PC-9 (cell line): ENCODE results near the gene RNF20. TPM values are rescaled to one million over a fixed set of nuclear protein-coding genes. Genes with fewer than 3 reads are reported as not detected.

ENCODE experiments used
- BruUV-seq: library from RNA; stranded (reverse); fragments of 400-500 nt; replicated peaks from 2 replicates; lab custom pipeline; 2021; lab: Mats Ljungman, UMichigan
- CTCF ChIA-PET: fragments of 300-600 bp; sonication (Branson Sonifier 250); formaldehyde crosslinking; loops from one replicate; lab custom pipeline; 2022; ENCODE audit warnings: antibody characterized with exemption; lab: Charles Lee
- POLR2A ChIA-PET: fragments of 300-600 bp; sonication (Branson Sonifier 250); formaldehyde crosslinking; loops from one replicate; lab custom pipeline; 2022; ENCODE audit warnings: antibody characterized with exemption; ENCODE audit not compliant: unreplicated experiment; lab: Charles Lee
- DNase-seq, 2 experiments: peaks; one replicate each; pipeline versions ENCODE4 v3.0.0 to v3.0.0-alpha.2; 2015 to 2022; ENCODE audit warnings: mixed read lengths in 1 of 2
- H2AFZ ChIP-seq: fragments of 200-600 bp; sonication (generic); 2 replicates; pipeline ENCODE4 v1.8.1; 2017; ENCODE audit warnings: antibody characterized with exemption
- H3F3A ChIP-seq: fragments of 200-600 bp; sonication (generic); 2 replicates; pipeline ENCODE4 v1.8.1; 2017; ENCODE audit warnings: antibody characterized with exemption, mild to moderate bottlenecking, low read depth; ENCODE audit not compliant: insufficient read depth
- H3K27ac ChIP-seq: fragments of 200-600 bp; sonication (generic); 2 replicates; pipeline ENCODE4 v1.6.1; 2016; ENCODE audit warnings: mixed run types
- H3K27me3 ChIP-seq: fragments of 200-600 bp; sonication (generic); 2 replicates; pipeline ENCODE4 v1.6.1; 2016; ENCODE audit warnings: low read depth, mixed run types; ENCODE audit not compliant: insufficient read depth
- H3K36me3 ChIP-seq: fragments of 200-600 bp; sonication (generic); 2 replicates; pipeline ENCODE4 v1.6.1; 2016; ENCODE audit warnings: low read depth, mixed run types
- H3K4me1 ChIP-seq: fragments of 200-600 bp; sonication (generic); replicated peaks from 2 replicates; pipeline ENCODE4 v1.6.1; 2016; ENCODE audit warnings: mixed run types; ENCODE audit not compliant: insufficient read depth
- H3K4me2 ChIP-seq: fragments of 200-600 bp; sonication (generic); 2 replicates; pipeline ENCODE4 v1.6.1; 2017; ENCODE audit warnings: mixed run types
- H3K4me3 ChIP-seq: fragments of 200-600 bp; sonication (generic); 2 replicates; pipeline ENCODE4 v1.6.1; 2016; ENCODE audit warnings: mixed run types
- H3K79me2 ChIP-seq: fragments of 200-600 bp; sonication (generic); 2 replicates; pipeline ENCODE4 v1.6.1; 2017; ENCODE audit warnings: low read depth, mixed run types
- H3K9me2 ChIP-seq: fragments of 200-600 bp; sonication (generic); 2 replicates; pipeline ENCODE4 v1.8.1; 2017; ENCODE audit warnings: mild to moderate bottlenecking; ENCODE audit not compliant: insufficient read depth
- H3K9me3 ChIP-seq: fragments of 200-600 bp; sonication (generic); 2 replicates; pipeline ENCODE4 v1.8.1; 2016; ENCODE audit warnings: low read depth; ENCODE audit not compliant: insufficient read depth
- H4K20me1 ChIP-seq: fragments of 200-600 bp; sonication (generic); 2 replicates; pipeline ENCODE4 v1.8.1; 2017; ENCODE audit not compliant: insufficient read depth
- EZH2 ChIP-seq: fragments of 200-600 bp; sonication (generic); IDR thresholded peaks from 2 replicates; pipeline ENCODE4 v1.8.0; 2017; ENCODE audit warnings: antibody characterized with exemption, low read depth
- intact Hi-C: fragments of 100-400 bp; cut with micrococcal nuclease; formaldehyde crosslinking; loops from one replicate; pipeline ENCODE4 v1.10.0; 2022; ENCODE audit not compliant: unreplicated experiment
- total RNA-seq: library from RNA; stranded (reverse); gene quantifications from 2 replicates; pipeline ENCODE4 v1.2.3, GENCODE V29; 2021
- TF ChIP-seq, protein P1 (sequence below): fragments of 200-600 bp; sonication (generic); conservative IDR thresholded peaks from 2 replicates; pipeline ENCODE4 v1.6.1; 2017; ENCODE audit warnings: mixed run types, antibody characterized with exemption, mild to moderate bottlenecking, moderate library complexity

The RNF20 gene
- total RNA-seq, 1 experiment from 2014 or later: 55.8 TPM

DNA sequence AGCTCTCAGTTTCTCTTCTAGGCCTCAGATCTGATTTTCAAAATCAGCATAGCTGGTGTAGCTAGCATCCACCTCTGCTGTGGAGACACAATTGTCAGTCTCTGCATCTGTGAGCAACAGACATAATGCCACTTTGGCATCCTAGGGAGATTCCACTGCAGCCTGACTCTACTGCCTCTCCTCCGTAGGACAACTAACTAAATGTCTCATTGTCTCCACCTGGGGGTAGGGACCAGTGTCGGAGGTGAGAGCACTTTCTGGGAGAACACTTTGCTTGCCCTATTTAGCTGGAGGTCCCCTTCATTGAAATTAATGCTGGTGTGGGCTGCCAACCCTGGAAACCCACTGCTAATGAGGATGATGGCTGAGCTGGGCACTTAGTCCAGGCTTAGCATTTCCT, 59.7 kb downstream of the RNF20 start:
- no peaks in the 10 kb centered on the region for H3K36me3 ChIP-seq
- no peaks in the 10 kb centered on the region for H3K79me2 ChIP-seq
- intact Hi-C loops: no loop called here
- H3K4me2 ChIP-seq: no peak overlapping the region
- no peaks in the 10 kb centered on the region for H3K4me1 ChIP-seq
- H3K27me3 ChIP-seq: peaks cover 30% of the 10 kb centered on the region
- TF ChIP-seq EZH2: no peak
- TF ChIP-seq, protein P1, sequence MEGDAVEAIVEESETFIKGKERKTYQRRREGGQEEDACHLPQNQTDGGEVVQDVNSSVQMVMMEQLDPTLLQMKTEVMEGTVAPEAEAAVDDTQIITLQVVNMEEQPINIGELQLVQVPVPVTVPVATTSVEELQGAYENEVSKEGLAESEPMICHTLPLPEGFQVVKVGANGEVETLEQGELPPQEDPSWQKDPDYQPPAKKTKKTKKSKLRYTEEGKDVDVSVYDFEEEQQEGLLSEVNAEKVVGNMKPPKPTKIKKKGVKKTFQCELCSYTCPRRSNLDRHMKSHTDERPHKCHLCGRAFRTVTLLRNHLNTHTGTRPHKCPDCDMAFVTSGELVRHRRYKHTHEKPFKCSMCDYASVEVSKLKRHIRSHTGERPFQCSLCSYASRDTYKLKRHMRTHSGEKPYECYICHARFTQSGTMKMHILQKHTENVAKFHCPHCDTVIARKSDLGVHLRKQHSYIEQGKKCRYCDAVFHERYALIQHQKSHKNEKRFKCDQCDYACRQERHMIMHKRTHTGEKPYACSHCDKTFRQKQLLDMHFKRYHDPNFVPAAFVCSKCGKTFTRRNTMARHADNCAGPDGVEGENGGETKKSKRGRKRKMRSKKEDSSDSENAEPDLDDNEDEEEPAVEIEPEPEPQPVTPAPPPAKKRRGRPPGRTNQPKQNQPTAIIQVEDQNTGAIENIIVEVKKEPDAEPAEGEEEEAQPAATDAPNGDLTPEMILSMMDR: no peak
- BruUV-seq: no TSS peak
- no peak for DNase-seq
- ChIA-PET CTCF (interaction anchor here (0.6 kb wide), 1 partner anchor 829 kb away, joined by 4 read pairs; no protein-coding TSS in a partner anchor), POLR2A (no interaction called here)
- no peak overlapping the region for H3K27ac ChIP-seq
- no peaks in the 10 kb centered on the region for H3F3A ChIP-seq
- no peak overlapping the region for H3K4me3 ChIP-seq
- no peaks in the 10 kb centered on the region for H4K20me1 ChIP-seq
- H3K9me3 ChIP-seq: no peaks in the 10 kb centered on the region
- no peaks in the 10 kb centered on the region for H3K9me2 ChIP-seq
- no peak overlapping the region for H2AFZ ChIP-seq

DNA sequence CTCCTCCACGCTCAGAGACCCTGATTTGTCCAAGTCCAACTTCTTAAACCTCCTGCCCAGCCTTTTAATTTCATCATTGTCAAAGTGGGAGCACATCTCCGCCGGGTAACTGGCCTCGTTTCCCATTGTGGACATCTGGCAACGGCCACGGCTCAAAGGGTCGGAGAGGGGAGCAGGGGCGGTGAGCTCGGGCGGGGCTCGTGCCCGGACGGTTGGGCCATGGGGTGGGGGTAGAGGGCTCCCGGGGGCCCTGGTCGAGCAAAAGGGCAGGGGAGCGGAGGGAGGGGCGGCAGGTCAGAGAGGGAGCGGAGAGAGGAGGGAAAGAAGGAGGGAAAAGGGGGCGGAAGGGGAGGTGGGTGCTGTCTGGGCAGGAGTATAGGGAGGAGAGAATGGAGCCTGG, 61.1 kb downstream of the RNF20 start, which contains the start of gene PPP3R2:
PPP3R2 (minus strand) TSS at position 174 of the 400 bp plus-strand sequence; CDS start at position 126, 48 bp downstream.
- intact Hi-C loops: no loop called here
- no peaks in the 10 kb centered on the region for H3K9me2 ChIP-seq
- no peak within 1 kb of the TSS for H2AFZ ChIP-seq
- ChIA-PET CTCF (no interaction called here), POLR2A (no interaction called here)
- peaks cover 30% of the 10 kb centered on the region for H3K27me3 ChIP-seq
- no peaks in the 10 kb centered on the region for H3K36me3 ChIP-seq
- TF ChIP-seq, protein P1: no peak
- no peak for TF ChIP-seq EZH2
- H3K27ac ChIP-seq: no peak within 1 kb of the TSS
- H4K20me1 ChIP-seq: no peaks in the 10 kb centered on the region
- no peaks in the 10 kb centered on the region for H3K4me1 ChIP-seq
- DNase-seq: no peak
- no peak within 1 kb of the TSS for H3K4me3 ChIP-seq
- no peaks in the 10 kb centered on the region for H3K9me3 ChIP-seq
- H3K79me2 ChIP-seq: no peaks in the 10 kb centered on the region
- H3K4me2 ChIP-seq: no peak within 1 kb of the TSS
- H3F3A ChIP-seq: no peaks in the 10 kb centered on the region
- no TSS peak for BruUV-seq

DNA sequence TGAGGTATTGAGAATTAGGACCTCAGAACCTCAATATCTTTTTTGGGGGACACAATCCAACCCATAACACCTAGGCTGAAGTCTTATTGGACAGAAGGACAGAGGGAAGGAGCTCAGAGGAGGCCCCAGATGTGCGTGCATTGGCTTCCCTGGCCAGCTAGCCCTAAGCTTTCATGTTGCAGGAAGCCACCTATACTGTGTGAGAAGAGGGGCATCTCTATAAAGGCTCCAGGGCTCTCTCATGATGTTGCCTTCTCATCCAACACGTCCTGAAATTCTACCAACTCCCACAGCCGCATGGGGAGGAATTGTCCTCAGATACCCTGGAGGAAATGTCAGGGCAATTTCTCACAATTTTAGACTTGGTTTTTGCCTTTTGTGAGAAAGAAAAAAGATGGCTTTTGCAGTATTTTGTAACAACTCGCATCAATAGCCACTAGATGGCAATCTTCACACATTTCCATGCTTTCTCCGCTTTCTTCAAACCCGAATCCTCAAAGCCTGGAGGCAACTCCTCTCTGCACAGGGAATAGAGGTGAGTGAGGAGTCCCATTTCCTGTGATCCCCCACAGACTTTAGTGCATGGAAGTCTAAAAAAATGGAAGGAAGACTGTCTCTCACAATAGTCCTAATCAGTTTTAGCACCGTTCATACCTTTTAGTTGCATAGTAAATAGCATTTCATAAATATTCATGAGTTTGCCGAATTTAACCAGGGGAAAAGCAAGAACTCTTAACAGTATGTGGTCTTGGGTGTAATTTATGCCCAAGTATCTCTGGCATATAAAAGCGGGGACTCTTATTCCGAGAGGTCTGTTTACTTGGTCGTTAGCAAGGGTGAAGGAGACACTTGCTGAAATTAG, 68.5 kb downstream of the RNF20 start:
- H3K27ac ChIP-seq: no peak overlapping the region
- H3K27me3 ChIP-seq: peaks cover 14% of the 10 kb centered on the region
- no peak overlapping the region for H3K4me2 ChIP-seq
- POLR2A ChIA-PET: no interaction called here
- CTCF ChIA-PET: no interaction called here
- intact Hi-C loops: loop anchor here (5.0 kb wide), 2 partner anchors 125 to 195 kb away; no protein-coding TSS in a partner anchor
- no peaks in the 10 kb centered on the region for H3K9me3 ChIP-seq
- TF ChIP-seq EZH2: no peak
- TF ChIP-seq, protein P1: peak; percentile 72
- no peaks in the 10 kb centered on the region for H3K79me2 ChIP-seq
- H2AFZ ChIP-seq: no peak overlapping the region
- no peaks in the 10 kb centered on the region for H4K20me1 ChIP-seq
- no peak overlapping the region for H3K4me3 ChIP-seq
- no peaks in the 10 kb centered on the region for H3K9me2 ChIP-seq
- no TSS peak for BruUV-seq
- no peaks in the 10 kb centered on the region for H3K4me1 ChIP-seq
- no peaks in the 10 kb centered on the region for H3F3A ChIP-seq
- no peaks in the 10 kb centered on the region for H3K36me3 ChIP-seq
- DNase-seq: peak in 1 of 2 experiments; percentile 15
